Measurements from ENCODE around the gene MKX.

DNA sequence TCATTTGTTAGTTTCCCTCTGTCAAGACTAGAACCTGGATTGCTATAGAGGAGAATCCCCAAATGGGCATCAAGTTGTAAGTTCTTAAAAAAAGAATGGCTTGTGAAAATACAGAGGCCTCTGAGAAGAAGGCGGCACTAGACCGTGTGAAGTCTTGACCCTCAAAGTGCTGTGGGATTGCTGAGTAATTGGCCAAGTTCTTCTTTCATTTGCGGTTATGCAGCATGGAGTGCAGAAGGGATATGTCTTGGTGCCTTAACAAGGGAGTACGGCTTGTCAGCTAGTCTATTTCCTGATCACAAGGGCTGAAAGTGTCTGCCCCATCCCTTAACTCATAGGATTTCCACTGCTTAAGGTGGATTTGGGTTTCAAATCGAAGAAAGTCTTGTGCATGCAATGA lies 81.2 kb downstream of the MKX start:
- TF ChIP-seq, protein P1, sequence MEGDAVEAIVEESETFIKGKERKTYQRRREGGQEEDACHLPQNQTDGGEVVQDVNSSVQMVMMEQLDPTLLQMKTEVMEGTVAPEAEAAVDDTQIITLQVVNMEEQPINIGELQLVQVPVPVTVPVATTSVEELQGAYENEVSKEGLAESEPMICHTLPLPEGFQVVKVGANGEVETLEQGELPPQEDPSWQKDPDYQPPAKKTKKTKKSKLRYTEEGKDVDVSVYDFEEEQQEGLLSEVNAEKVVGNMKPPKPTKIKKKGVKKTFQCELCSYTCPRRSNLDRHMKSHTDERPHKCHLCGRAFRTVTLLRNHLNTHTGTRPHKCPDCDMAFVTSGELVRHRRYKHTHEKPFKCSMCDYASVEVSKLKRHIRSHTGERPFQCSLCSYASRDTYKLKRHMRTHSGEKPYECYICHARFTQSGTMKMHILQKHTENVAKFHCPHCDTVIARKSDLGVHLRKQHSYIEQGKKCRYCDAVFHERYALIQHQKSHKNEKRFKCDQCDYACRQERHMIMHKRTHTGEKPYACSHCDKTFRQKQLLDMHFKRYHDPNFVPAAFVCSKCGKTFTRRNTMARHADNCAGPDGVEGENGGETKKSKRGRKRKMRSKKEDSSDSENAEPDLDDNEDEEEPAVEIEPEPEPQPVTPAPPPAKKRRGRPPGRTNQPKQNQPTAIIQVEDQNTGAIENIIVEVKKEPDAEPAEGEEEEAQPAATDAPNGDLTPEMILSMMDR (IDR thresholded peaks at IDR 0.05), result no peak
- TF ChIP-seq EZH2 (IDR thresholded peaks at IDR 0.05; ENCODE audit: borderline replicate concordance, insufficient read depth, low read depth, low read length, poor library complexity, severe bottlenecking), result no peak

All from B cell (primary cell).